HG03354 (cell line): ENCODE data around the gene SLC32A1.
A peak's percentile ranks its signal among the peaks of the same experiment; 100 is the strongest.

Experiments
- ATAC-seq: cut with Tn5 transposase; IDR thresholded peaks from one replicate; pipeline ENCODE4 v1.9.1; 2021; ENCODE audit warnings: mild to moderate bottlenecking; ENCODE audit not compliant: unreplicated experiment, poor library complexity, severe bottlenecking

The SLC32A1 gene

DNA sequence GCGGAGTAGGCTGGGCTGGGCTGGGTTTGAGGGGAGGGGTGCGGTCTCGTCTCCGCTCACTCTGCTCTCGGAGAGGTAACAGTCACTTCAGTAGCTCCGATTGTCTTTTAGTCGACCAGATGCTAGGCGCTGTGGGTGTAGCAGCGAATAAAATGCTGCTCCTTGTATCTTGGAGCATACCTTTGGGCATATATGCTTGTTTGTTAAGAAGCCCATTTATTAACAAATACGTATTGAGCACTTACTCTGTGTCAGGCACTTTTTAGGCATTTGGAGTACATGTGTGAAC, 24.5 kb downstream of the SLC32A1 start:
- ATAC-seq: peak; percentile 35

DNA sequence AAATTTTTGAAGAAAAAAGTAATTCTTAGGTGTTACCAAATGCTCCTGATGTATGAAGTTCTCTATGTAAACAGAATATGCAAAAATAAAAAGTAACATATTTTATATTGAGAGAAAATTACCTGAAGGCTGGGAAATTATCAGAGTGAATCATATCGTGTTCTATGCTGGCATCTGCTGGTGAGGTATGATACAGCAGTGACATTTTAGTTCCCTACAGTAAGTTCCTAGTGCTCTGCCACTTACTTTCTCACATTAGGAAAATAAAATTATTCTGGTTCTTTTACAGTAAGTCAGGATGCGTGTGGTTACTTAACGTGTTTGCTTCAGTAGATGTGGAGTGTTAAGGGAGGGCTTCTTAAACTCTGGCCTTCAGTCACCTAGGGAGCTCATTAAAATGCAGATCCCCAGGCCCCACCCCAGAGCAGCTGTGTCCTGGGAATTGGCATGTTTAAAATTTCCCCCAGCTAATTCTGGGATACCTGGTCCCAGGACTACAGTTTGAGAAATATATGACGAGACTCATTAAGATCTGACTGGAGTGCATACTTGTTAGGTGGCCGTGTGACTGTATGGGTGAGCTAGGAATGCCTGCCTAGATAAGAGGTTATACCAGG, 27.2 kb downstream of the SLC32A1 start:
- no peak for ATAC-seq

DNA sequence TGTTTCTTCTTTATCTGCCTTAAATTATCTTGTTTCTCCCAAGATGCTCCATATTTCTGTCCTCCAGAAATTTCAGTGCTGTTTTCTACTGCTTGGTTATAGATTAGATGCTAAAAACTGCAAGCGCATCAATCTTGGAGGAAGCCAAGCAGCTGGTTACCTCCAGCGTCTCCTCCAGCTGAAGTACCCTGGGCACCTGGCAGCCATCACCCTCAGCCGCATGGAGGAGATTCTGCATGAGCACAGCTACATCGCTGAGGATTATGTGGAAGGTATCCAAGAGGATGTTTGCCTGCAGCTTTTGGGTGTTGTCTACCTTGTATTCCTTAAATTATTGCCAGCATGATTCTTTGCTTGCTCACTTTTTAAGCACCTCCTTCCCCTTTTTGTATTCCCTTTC, 27.7 kb downstream of the SLC32A1 start:
- no peak for ATAC-seq

DNA sequence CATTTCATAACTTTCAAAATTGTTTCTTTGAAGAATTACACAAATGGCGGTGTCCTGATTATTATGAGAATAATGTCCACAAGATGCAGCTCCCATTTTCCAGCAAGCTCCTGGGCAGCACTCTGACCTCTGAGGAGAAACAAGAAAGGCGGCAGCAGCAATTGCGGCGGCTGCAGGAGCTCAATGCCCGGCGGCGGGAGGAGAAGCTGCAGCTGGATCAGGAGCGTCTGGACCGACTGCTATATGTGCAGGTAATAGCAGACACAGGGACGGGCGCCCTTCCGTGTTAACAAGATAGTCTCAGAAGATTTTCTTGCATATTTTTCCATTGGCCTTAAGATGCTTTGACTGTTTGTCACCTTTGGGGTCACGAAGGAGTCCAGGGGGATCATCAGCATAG, 30.6 kb downstream of the SLC32A1 start:
- no peak for ATAC-seq

DNA sequence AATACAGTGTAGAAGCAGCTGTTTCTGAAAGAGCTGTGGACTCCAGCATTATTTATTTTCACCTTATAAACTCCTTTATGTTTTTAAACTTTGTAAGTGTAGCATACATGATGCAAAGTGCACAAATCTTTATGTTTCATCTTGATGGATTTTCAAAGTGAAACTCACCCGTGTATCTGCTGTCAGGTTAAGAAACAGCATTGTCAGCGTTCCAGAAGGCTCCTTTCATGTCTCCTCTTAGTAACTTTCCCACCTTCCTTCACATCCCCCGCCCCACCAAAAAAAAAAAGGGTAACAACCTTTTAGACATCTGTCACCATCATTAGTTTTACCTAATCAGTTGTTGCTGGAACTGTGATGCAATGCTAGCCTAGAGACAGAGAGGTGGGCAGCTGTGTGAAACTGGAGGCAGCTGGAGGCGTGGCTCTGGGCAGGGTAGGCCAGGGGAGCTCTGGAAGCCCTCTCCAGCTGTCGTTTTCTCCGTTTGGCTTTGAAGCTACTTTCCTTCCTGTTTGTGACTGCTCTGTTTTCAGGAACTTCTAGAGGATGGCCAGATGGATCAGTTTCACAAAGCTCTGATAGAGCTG, 31.1 kb downstream of the SLC32A1 start:
- no peak for ATAC-seq

DNA sequence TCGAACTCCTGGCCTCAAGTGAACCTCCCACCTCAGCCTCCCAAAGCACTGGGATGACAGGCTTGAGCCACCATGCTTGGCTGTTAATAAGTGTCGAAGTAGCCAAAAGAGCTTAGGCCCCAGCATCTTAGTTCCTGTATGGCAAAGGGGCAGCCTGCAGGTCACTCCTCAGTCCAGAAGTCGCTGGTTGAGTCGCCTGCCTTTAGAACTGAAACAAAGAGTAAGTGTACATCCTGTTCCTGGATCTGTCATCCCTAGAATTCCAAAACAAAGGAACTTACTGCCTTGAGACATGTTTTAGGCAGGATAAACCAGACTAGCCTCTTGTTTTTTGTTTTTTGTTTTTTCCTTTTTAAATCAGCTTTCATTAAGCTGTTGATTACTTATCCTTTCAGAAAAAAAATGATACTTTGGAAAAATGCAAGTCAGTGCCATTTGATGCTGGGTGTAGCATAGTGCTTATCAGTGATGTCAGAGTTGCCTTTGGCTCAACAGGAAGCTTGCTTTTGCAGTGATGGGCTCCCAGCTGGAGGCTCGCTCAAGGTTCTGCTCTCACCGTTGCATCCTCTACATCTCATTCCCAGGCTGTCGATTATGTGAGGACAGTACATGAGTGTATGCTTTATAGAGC, 33.0 kb downstream of the SLC32A1 start:
- no peak for ATAC-seq

DNA sequence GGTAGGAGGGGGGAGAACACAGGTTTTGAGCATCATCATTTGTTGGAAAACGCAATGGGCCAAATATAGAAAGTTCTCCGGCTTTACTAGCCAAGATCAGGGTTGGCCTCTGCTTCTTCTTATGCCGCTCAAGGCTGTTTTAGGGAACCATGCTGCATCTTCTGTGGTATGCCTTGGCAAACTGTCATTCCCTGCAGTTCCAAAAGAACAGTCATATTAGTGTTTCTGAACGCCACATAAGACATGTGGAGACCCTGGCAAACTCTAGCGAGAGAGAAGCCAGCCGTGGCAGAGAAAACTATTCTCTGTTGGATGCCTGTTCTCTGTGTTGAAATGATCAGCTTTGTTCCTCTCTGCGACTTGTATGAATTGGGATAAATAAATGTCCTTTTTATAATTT, 34.8 kb downstream of the SLC32A1 start:
- ATAC-seq: no peak

DNA sequence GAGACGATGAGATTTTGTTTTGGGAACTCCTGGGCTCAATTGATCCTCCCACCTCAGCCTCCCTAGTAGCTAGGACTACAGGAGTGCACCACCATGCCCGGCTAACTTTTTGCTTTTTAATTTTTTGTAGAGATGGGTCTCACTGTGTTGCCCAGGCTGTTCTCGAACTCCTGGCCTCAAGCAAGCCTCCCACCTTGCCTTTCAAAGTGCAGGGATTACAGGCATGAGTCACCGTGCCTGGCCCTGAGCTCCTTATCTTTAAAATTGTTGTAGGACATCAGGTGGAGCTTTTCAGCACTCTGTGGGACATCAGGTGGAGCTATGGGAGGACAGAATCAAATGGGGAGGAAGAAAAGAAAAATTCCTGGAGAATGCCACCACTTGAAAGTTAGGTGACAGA, 36.7 kb downstream of the SLC32A1 start:
- ATAC-seq: no peak

DNA sequence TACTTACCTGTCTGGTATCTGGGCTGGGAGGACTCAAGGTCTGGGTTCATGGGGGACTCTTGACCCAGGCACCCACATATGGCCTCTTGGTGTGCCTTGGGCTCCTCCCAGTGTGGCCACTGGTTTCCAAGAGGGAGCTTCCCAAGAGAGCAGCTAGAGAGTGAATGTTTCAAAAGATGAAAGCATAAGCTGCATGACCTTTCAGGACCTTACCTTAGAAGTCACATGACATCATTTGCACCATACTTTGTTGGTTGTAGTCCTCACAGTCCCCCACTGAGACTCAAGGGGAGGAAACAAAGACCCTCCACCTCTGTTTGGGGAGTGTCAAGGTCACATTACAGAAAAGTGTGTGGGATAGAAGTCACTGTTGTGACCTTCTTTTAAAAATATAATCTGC, 37.9 kb downstream of the SLC32A1 start:
- no peak for ATAC-seq

DNA sequence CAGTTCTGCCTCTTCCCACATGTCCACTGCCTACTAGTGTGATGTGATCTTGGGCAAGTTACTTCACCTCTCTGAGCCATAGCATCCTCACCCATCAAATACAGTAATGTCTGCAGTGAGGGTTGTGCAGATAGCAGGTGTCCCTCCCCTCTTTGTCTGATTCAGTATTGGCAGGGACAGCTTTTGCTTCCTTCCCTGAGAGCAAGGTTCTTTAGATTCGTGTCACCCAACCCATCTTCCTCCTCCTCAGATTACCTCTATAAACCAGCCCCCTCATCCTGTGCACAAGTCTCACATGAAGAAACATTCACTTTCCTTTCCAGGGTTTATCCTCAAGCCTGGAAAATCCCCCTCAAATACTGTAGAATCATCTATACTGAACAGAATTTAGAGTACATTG, 39.3 kb downstream of the SLC32A1 start:
- ATAC-seq: no peak

DNA sequence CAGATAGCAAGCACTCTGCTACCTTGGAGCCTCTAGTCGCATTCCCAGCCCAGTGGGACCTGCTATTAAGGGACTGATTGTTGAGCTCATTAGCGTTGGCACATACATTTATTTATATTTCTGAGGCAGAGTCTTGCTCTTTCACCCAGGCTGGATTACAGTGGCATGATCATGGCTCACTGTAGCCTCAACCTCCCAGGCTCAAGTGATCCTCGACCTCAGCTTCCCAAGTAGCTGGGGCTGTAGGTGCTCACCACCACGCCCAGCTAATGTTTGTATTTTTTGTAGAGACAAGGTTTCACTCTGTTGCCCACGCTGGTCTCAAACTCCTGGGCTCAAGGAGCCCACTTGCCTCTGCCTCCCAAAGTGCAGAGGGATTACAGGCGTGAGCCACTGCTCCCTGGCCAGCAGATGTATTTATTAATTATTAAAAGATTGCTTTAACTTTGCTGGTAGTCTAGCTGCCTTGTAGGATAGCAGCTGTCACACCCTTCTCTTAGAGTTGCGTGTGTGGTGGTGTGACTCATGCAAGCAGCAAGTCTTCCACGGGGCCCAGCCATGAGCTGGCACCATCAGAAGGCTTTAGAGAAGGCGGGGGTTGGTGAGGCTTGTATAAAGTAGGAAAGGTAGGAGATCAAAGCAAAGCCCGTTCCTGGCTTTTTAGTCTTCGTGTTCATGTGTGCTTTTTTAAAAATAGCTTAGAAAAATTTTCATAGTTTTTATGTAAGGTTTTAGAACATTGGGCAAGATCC, 40.5 kb downstream of the SLC32A1 start:
- ATAC-seq: no peak

DNA sequence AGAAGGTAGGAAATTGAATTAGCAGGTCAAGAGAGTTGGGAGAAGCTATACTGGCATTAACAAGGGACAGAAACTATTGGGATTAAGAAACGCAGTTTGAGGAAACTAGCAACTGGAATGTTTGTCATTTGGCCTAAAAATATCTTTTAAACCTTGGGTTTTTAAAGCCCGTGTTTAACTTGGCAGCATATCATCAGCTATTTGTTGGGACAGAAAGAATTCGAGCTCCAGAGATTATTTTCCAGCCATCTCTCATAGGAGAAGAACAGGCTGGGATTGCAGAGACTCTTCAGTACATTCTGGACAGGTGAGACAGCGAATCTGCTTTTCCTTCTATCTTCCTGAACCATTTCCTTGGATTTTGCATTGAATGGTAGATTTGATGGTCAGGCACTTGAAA, 41.8 kb downstream of the SLC32A1 start:
- no peak for ATAC-seq

DNA sequence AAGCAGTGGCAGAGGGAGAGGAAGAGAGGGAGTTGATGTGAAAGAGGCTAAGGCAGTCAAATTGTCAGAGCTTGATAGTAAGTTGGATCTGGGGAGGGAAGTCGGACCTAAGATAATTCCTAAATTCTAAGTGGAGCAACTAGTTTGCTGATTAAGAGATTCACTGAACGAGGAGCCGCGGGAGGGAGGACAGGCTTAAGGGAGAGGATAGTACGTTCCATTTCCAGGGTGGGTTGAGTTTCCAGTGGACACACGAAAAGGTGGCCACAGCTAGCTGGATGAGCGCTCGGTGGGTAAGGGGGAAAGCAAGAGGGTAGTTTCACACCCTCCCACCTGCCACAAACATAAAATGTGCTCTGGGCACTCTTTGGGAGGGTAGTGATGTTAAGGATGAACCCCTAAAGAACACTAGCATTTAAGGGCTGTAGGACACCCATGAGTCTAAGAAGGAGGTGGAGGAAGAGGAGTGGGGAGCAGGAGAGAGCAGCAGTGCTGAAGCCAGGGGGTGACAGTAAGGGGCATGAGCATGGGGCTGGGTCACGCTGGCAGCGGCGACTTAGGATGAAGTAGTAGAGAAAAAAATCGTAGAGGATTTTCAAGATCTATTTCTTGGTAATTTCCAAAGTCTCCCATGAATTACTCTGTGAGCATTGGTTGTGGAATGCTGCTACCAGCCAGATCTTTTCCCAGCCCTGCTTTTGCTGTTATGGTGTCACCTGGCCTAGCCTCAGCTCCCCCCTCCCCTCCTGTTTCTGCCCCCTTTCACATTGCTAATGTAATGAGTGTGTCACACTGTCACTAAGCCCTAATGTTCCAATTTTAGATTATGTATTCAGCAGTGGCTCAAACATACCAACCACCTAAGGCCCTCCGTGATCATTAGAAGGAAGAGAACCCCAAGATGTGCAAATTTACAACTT, 45.4 kb downstream of the SLC32A1 start:
- no peak for ATAC-seq

DNA sequence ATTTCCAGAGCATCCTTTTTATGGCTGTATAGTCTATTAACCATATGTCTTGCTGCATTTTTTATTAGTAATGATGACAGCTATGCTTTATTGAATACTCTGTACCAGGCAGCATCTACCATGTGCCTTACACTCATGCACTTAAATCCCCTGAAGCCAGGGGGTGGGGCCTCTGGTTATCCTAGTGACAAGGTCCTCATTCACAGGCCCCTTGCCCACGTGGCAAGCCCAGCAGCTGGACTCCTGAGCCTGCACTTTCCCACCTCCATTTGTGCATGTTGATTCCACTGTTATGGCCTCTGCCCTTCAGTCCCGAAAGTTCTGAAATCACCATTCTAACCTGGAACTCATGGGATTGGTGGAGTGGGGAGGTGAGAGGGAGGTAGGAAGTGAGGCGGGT, 46.3 kb downstream of the SLC32A1 start:
- no peak for ATAC-seq

DNA sequence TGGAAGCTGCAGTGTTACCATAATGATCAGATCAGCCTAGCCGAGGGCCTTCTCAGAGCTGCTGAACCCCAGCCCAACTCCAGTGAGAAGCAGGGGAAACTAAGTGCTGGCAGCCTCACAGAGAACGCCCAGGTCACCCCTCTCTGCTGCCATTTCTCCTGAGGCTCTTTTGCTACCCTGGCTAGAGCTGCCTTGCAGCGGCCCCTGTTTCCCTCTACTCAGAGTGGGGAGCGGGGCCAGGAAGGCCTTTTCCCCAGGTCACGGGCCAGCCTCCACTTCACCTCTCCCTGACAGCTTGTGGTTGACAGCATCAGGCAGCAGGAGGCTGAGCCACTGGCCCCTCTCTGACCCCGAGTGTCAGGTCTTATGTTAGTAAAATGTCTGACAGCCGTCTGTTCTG, 46.7 kb downstream of the SLC32A1 start:
- ATAC-seq: no peak

DNA sequence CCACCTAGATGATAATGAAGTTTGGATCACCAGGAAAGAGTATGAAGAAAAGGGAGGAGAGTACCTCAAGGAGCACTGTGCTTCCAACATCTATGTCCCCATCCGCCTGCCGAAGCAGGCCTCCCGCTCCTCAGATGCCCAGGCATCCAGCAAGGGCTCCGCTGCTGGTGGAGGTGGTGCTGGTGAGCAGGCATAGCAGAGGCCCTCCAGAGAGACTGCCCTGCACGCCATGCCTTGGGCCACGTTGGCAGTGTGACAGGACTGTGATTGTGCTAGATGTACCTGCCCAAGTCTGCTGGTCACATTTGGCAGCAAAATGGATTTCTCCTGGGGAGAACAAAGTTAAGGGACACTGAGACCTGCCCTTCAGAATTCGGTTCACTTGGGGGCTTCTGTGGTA, 47.3 kb downstream of the SLC32A1 start:
- no peak for ATAC-seq

DNA sequence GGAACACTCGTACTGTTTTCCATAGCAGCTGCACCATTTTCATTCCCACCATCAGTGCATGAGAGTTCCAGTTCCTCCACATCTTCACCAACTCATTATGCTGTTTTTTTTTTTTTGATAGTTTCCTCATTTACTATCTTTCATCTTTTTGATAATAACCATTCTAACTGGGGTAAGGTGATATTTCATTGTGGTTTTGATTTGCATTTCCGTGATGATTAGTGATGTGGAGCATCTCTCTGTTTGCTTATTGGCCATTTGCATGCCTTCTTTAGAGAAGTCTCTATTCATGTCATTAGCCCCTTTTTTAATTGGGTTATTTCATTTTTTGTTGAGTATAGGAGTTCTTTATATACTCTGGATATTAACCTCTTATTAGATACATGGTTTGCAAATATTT, 49.9 kb downstream of the SLC32A1 start:
- ATAC-seq: no peak

DNA sequence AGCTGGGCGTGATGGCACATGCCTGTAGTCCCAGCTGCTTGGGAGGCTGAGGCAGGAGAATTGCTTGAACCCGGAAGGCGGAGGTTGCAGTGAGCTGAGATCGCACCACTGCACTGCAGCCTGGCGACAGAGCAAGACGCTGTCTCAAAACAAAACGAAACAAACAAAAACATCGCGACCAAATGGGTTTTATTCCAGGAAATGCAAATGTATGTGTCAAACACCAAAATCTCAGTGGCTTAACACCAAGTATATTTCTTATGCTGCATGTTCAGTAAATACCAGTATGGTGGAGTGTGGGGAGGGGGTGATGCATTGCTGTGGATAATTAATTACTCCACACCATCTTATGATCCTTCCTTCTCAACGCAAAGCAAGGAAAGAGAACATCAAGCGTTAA, 52.1 kb downstream of the SLC32A1 start:
- no peak for ATAC-seq
